AG20443 (cell line): ENCODE results near the gene TAS2R4.
"Not testable (repeated sequence)": the region's sequence is repeated elsewhere in the genome, so short reads cannot be mapped to it uniquely, and the experiment has no call there.

Source experiments
- DNase-seq: peaks from one replicate; pipeline ENCODE4 v3.0.0; 2012; ENCODE audit warnings: low spot score, mixed read lengths

Gene TAS2R4

DNA sequence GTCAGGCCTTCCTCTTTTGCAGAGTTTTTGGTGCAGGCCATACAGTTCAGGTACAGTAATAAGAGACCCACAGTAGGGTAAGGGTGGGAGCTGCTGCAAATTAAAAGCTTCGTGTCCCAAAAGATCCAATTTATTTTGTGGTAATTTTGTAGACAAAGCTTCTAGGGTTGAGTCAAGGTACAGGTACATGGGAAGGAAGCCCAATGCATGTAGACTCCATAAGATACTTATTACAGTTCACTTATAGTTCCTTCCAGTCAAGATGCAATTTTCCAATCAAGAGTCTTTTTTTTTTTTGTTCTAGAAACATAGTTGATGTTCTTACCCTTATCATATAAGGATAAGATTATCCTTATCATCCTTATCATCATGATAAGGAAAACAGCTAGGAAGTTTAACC lies at the start of gene TAS2R4:
Gene TAS2R4 (plus strand): TSS at position 301 of the 400 bp plus-strand sequence. CDS start 1,815 bp downstream, outside the sequence.
- DNase-seq: no peak

DNA sequence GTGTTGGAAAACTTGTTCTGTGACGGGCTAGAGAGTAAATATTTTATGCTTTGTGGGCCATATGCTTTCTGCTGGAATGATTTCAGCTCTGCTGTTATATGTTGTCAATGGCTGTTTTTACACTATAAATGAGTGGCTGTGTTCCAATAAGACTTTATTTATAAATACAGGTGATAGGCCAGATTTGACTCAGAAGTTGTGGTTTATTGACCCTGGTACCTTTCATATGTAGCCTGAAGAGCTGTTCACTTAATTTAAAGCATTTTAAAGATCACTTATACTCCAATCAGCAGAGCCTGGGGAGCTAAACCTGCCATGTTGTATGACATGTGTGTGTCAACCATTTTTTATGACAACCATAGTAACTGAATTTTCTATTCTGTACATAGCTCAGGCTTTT lies 47.5 kb upstream of the TAS2R4 start:
- DNase-seq: no peak

DNA sequence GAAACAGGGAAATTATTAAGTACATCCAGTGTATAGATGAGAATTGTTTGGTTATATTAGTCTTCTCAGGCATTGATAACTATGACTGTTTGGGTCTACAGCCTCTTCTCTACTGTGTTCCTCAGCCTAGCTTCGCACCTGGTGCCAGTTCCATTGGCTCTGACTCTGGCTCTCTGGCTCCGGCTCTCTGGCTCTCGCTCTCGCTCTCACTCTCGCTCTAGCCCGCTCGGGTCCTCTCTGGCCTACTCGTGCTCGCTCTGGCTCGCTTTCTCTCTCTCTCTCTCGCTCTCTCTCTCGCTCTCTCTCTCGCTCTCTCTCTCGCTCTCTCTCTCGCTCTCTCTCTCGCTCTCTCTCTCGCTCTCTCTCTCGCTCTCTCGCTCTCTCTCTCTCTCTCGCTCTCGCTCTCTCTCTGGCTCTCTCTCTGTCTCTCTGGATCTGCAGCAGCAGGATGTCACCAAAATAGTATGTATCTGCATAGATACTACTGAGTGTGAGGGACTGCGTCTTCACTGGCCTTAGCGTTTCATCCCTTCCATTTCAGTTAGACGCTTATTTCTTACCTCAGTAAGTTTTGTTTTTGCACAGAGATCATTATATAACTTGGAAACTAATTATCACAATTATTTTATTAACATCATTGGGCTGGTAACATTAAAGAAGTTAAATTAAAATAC lies 44.9 kb upstream of the TAS2R4 start:
- peak; percentile 35 for DNase-seq

DNA sequence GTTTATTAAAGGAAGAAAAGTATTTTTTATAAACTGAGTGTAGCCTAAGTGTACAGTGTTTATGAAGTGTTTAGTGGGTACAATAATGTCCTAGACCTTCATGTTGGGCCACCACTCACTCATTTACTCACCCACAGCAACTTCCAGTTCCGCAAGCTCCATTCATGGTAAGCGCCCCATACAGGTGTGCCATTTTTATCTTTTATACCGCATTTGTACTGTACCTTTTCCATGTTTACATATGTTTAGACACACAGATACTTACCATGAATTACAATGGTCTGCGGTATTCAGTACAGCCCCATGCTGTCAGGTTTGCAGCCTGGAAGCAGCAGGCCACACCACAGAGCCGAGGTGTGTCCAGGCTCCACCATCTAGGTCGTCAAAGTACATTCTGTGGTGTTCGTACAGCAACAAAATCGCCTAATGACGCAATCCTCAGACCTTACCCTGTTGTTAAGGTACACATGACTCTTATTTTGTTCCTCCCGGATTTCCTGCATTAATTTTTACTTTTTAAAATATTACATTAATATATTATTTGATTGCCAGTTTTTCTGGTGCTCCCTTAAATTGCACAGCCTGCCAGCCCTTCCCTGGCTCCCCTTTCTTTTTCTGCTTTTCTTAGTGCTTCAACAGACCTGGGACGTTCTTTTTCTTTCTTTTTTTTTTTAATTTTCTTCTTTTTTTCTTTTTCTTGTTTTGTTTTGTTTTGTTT lies 39.2 kb upstream of the TAS2R4 start:
- DNase-seq: no peak

- DNase-seq: peak; percentile 94
These were observed 38.5 kb upstream of the TAS2R4 start, which contains the start of gene SSBP1 for GRCh38 chr7:141737836-141738591. SSBP1 (plus strand) TSS chr7:141738358; CDS start chr7:141739167, 809 bp downstream.

DNA sequence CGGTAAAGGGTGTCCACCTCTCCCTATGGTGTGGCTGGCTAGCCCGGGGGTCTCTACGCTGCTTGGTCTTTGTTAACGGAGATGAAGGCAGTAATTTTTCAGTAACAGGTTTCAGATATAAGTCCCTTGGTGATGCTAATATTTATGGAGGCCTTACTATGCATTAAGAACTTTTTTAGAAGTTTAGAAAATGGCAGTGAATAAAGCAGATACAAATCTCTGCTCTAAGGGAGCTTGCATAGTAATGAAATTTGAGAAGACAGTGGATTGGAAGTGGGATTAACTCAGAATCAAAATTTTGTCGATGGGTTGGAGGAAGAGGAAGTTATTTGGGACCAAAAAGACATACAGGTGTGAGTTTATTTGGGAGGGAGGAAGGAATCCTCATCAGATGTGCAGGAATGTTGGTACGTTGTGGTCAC lies 37.9 kb upstream of the TAS2R4 start:
- no peak for DNase-seq

- no peak for DNase-seq
These were observed 37.2 kb upstream of the TAS2R4 start for GRCh38 chr7:141739250-141739649.

GRCh38 chr7:141742229-141742628 lies 34.2 kb upstream of the TAS2R4 start:
- no peak for DNase-seq

- no peak for DNase-seq
These were observed 32.3 kb upstream of the TAS2R4 start for GRCh38 chr7:141744131-141744530.

DNA sequence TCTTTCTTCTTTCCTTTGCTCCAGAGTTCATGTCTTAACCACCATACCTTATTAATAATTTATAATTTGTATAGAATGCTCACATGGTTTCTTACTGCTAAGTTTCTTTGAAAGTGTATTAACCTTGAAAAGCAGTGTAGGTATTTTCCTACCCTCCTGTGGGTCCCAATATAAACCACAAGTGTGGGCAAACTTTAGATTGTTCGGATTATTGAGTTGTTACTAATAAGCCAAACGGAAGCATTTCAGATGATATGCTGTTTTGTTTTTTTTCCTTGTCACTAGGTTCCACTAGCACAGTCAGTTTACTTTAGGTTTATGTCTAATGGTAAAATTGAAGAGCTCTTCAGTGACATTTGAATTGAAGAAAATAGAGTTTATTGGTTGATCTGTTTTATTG lies 28.1 kb upstream of the TAS2R4 start:
- DNase-seq: no peak

DNA sequence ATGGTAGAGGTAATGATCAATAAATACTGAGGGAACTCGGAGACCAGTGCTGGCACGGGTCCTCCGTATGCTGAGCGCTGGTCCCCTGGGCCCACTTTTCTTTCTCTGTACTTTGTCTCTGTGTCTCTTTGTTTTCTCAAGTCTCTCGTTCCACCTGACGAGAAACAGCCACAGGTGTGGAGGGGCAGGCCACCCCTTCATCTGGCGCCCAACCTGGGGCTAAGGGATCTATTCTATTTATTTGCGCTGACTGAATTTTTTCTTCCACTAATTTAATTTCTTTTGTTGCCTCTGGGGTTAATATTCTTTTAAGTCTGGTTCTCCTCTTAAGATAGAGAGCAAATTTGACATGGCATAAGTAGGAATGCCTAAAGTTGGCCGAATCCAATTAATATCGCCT lies 24.6 kb upstream of the TAS2R4 start:
- DNase-seq: not testable (repeated sequence)

- DNase-seq: no peak
These were observed 23.8 kb upstream of the TAS2R4 start for GRCh38 chr7:141752634-141753033.

DNA sequence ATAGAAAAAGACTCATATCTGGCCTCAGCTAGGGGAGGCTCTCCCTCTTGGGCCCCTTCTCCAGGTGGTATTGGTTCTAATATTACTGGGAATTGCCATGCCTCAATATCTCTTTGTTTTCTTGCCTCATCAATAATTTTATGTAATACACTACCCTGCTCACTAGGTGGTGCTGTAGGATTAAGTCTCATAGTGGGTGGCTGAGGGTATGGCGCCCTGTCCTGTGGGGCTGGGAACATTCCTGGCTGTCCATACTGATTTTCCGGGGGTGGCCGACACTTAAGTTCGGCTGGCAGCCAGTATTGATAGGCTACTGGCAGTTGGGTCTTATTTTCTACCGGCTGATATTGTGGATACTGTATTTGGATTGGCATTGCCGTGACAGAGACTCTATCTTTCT lies 21.5 kb upstream of the TAS2R4 start:
- peak; percentile 16 for DNase-seq

DNA sequence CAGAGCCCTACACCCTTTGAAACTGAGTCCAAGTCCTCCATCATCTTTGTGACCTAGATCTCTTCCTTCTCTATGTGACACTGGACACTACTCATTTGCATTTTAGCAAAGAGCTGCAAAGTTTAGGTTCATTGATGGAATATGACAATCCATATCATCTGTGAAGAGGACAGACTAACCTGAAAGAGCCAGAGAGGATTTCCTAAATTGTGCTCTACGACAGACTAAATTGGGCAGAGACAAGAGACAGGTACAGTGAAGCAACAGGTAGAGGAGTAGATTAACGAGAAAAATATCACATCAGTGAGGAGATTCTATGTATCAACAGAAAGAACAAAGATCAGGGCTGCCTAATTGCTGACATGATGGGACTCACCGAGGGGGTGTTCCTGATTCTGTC lies 12.7 kb upstream of the TAS2R4 start, which contains the start of gene TAS2R3:
Gene TAS2R3 (plus strand): TSS at position 301 of the 400 bp plus-strand sequence. CDS start 62 bp downstream, at position 363.
- DNase-seq: no peak

- DNase-seq: not testable (repeated sequence)
These were observed 6.3 kb upstream of the TAS2R4 start for GRCh38 chr7:141770083-141770583.

- peak; percentile 61 for DNase-seq
These were observed 9.5 kb downstream of the TAS2R4 start for GRCh38 chr7:141785706-141786552.

DNA sequence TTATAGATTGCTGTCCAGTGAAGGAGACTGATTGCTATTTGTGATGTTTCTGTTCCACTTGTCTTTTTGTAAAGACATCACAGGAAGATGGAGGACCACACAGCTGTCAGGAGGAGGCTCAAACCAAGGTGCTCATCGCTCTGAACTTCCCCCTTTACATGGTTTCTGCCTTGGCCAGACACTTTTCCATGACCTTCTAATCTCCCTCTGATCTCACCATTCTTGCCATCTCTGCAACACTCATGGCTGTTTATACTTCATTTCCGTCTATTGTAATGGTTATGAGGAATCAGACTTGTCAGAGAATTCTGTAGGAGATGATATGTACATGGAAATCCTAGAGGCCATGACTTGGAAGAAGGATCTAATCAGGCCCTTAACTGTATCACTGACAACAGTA lies 11.8 kb downstream of the TAS2R4 start:
- no peak for DNase-seq

- DNase-seq: no peak
These were observed 13.4 kb downstream of the TAS2R4 start, which contains the start of gene TAS2R5 for GRCh38 chr7:141789917-141790316. TAS2R5 (plus strand) TSS chr7:141790217; CDS start chr7:141790362, 145 bp downstream.

DNA sequence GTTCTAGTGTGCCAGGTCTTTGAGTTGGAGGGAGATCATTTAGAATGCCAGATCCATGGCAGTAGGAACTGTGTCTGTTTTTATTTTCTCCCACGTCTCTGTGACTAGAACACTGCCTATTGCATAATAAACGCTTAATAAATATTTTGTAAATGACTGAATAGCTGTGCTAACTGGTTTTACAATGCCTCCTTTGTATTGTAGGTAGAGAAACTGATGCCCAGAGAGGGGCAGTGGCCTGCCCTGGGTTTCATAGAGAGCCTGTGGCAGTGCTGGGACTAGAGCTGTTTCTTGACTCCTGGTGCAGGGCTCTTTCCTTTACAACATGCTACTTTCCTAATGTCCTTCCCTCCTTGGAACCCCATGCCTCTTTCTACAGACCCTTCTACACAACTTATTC lies 16.1 kb downstream of the TAS2R4 start:
- no peak for DNase-seq

- no peak for DNase-seq
These were observed 43.6 kb downstream of the TAS2R4 start for GRCh38 chr7:141820067-141820466.

DNA sequence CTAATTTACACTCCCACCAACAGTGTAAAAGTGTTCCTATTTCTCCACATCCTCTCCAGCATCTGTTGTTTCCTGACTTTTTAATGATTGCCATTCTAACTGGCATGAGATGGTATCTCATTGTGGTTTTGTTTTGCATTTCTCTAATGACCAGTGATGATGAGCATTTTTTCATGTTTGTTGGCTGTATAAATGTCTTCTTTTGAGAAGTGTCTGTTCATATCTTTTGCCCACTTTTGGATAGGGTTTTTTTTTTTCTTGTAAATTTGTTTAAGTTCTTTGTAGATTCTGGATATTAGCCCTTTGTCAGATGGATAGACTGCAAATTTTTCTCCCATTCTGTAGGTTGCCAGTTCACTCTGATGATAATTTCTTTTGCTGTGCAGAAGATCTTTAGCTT lies 46.0 kb downstream of the TAS2R4 start:
- not testable (repeated sequence) for DNase-seq
